CD4-positive, alpha-beta T cell (primary cell): ENCODE measurements around the gene FLRT2. TPM values are rescaled to one million over a fixed set of nuclear protein-coding genes. Genes with fewer than 3 reads are reported as not detected.

Experiments used
- ATAC-seq: fragments of 200-7000 bp; cut with Tn5 transposase; one replicate; pipeline ENCODE4 v1.10.0; 2022; ENCODE audit warnings: mild to moderate bottlenecking; ENCODE audit not compliant: poor library complexity
- CTCF ChIA-PET: fragments of 350-600 bp; sonication (Branson Sonifier 250); formaldehyde crosslinking; loops from one replicate; lab custom pipeline; 2021; ENCODE audit warnings: antibody characterized with exemption, inconsistent platforms; lab: Charles Lee
- POLR2A ChIA-PET: fragments of 350-600 bp; sonication (Branson Sonifier 250); formaldehyde crosslinking; loops from one replicate; lab custom pipeline; 2021; ENCODE audit warnings: antibody characterized with exemption, inconsistent platforms; lab: Charles Lee
- DNase-seq, 14 experiments: peaks; one replicate each; pipeline ENCODE4 v3.0.0-alpha.2; 2013 to 2020; ENCODE audit warnings: mixed read lengths in 2 of 14
- H3K27ac ChIP-seq, 2 donors: one replicate each; pipeline versions ENCODE4 v1.5.1 to v1.7.0; 2013; ENCODE audit warnings: low read length in 2 of 2, low read depth in 1 of 2, mild to moderate bottlenecking in 1 of 2
- H3K27me3 ChIP-seq, 2 experiments: 1 replicate in 1 of 2; 2 replicates in 1 of 2; pipeline versions ENCODE4 v1.6.1 to v1.7.0; 2013; ENCODE audit warnings: low read length in 2 of 2, control low read depth in 1 of 2, mild to moderate bottlenecking in 1 of 2, moderate library complexity in 1 of 2; ENCODE audit not compliant: insufficient read depth in 2 of 2, control insufficient read depth in 1 of 2
- H3K36me3 ChIP-seq: one replicate; pipeline ENCODE4 v1.6.1; 2013; ENCODE audit warnings: low read length, control low read depth; ENCODE audit not compliant: insufficient read depth
- H3K4me1 ChIP-seq: one replicate; pipeline ENCODE4 v1.6.1; 2013; ENCODE audit warnings: low read length, control low read depth; ENCODE audit not compliant: insufficient read depth
- H3K4me3 ChIP-seq: one replicate; pipeline ENCODE4 v1.5.1; 2013; ENCODE audit warnings: mild to moderate bottlenecking, low read length, moderate library complexity
- H3K9me3 ChIP-seq, 2 experiments: 1 replicate in 1 of 2; 2 replicates in 1 of 2; pipeline versions ENCODE4 v1.6.1 to v1.7.0; 2013; ENCODE audit warnings: low read length in 2 of 2, mild to moderate bottlenecking in 2 of 2, control low read depth in 1 of 2, moderate library complexity in 1 of 2; ENCODE audit not compliant: control insufficient read depth in 1 of 2, insufficient read depth in 1 of 2
- H3K27ac Mint-ChIP-seq: one replicate; pipeline ENCODE4 v1.8.0; 2020; ENCODE audit warnings: mixed read lengths
- H3K27me3 Mint-ChIP-seq: one replicate; pipeline ENCODE4 v1.8.0; 2021; ENCODE audit warnings: mixed read lengths
- H3K36me3 Mint-ChIP-seq: one replicate; pipeline ENCODE4 v1.8.0; 2021; ENCODE audit warnings: low read depth, mixed read lengths
- H3K4me1 Mint-ChIP-seq: one replicate; pipeline ENCODE4 v1.8.0; 2021; ENCODE audit warnings: low read depth, mixed read lengths
- H3K4me3 Mint-ChIP-seq: one replicate; pipeline ENCODE4 v1.8.0; 2020; ENCODE audit warnings: mild to moderate bottlenecking, mixed read lengths
- H3K9me3 Mint-ChIP-seq: one replicate; pipeline ENCODE4 v1.8.0; 2020; ENCODE audit warnings: mixed read lengths
- CTCF ChIP-seq: fragments of 200-600 bp; IDR thresholded peaks from one replicate; pipeline ENCODE4 v1.8.0; 2022; ENCODE audit warnings: antibody characterized with exemption, mild to moderate bottlenecking
- intact Hi-C, 2 experiments: fragments of 100-400 bp; cut with DNase I in 1 of 2; cut with micrococcal nuclease in 1 of 2; formaldehyde crosslinking; loops; one replicate each; pipeline versions ENCODE4 v1.15.1 to v1.9.0; 2023 to 2025; cut with DNase I, micrococcal nuclease
- total RNA-seq, 174 experiments: library from RNA in 2 of 174; stranded (reverse) in 2 of 174; gene quantifications; one replicate each; pipeline ENCODE4 v1.2.3 and lab custom pipeline; 2021 to 2026

Gene FLRT2
- total RNA-seq, 2 experiments from 2014 or later = not detected

GRCh38 chr14:85616386-85616885 is 86.5 kb downstream of the FLRT2 start:
- Histone ChIP-seq H3K27ac (no peak overlapping the region), H3K4me1 (no peaks in the 10 kb centered on the region), H3K36me3 (no peaks in the 10 kb centered on the region), H3K27me3 (no peaks in the 10 kb centered on the region), H3K4me3 (no peak overlapping the region), H3K9me3 (no peaks in the 10 kb centered on the region)
- Mint-ChIP-seq H3K27me3 (no peaks in the 10 kb centered on the region), H3K27ac (no peak overlapping the region), H3K36me3 (no peaks in the 10 kb centered on the region), H3K9me3 (no peaks in the 10 kb centered on the region), H3K4me3 (no peak overlapping the region), H3K4me1 (no peaks in the 10 kb centered on the region)
- intact Hi-C loops = no loop called here
- ChIA-PET POLR2A (no interaction called here), CTCF (no interaction called here)
- DNase-seq = no peak
- no peak for ATAC-seq
- TF ChIP-seq CTCF = no peak

GRCh38 chr14:85616886-85617285 is 86.9 kb downstream of the FLRT2 start:
- DNase-seq (no peak), ATAC-seq (no peak)
- no peaks in the 10 kb centered on the region for H3K4me1 ChIP-seq
- ChIA-PET CTCF (no interaction called here), POLR2A (no interaction called here)
- no peaks in the 10 kb centered on the region for H3K9me3 ChIP-seq
- no peak overlapping the region for H3K4me3 ChIP-seq
- H3K27me3 ChIP-seq = no peaks in the 10 kb centered on the region
- H3K9me3 Mint-ChIP-seq = no peaks in the 10 kb centered on the region
- H3K36me3 Mint-ChIP-seq = no peaks in the 10 kb centered on the region
- no peak overlapping the region for H3K27ac ChIP-seq
- H3K27me3 Mint-ChIP-seq = no peaks in the 10 kb centered on the region
- no peaks in the 10 kb centered on the region for H3K4me1 Mint-ChIP-seq
- H3K27ac Mint-ChIP-seq = no peak overlapping the region
- TF ChIP-seq CTCF = no peak
- H3K36me3 ChIP-seq = no peaks in the 10 kb centered on the region
- H3K4me3 Mint-ChIP-seq = no peak overlapping the region
- intact Hi-C loops = no loop called here

- Mint-ChIP-seq H3K36me3 (no peaks in the 10 kb centered on the region), H3K27me3 (no peaks in the 10 kb centered on the region), H3K4me1 (no peaks in the 10 kb centered on the region), H3K4me3 (no peak overlapping the region), H3K9me3 (no peaks in the 10 kb centered on the region), H3K27ac (no peak overlapping the region)
- Histone ChIP-seq H3K9me3 (peaks cover 0 to 5% of the 10 kb centered on the region in 2 experiments), H3K27ac (no peak overlapping the region), H3K4me3 (no peak overlapping the region), H3K27me3 (no peaks in the 10 kb centered on the region), H3K36me3 (no peaks in the 10 kb centered on the region), H3K4me1 (no peaks in the 10 kb centered on the region)
- no peak for TF ChIP-seq CTCF
- ATAC-seq (no peak), DNase-seq (no peak)
- CTCF ChIA-PET = no interaction called here
- intact Hi-C loops = no loop called here
- POLR2A ChIA-PET = no interaction called here
Measured at GRCh38 chr14:85617791-85618190, 87.8 kb downstream of the FLRT2 start.
